Activated CD8-positive, alpha-beta memory T cell treated with anti-CD3 and anti-CD28 coated beads for 1 hour (primary cell): ENCODE results near the gene FAM209B.
"Not testable (repeated sequence)": the region's sequence is repeated elsewhere in the genome, so short reads cannot be mapped to it uniquely, and the experiment has no call there.

Source experiments
- DNase-seq, 2 donors: peaks; one replicate each; pipeline ENCODE4 v3.0.0-alpha.2; 2020; ENCODE audit warnings: low read depth in 1 of 2; ENCODE audit errors: extremely low read depth in 1 of 2

Gene FAM209B, protein sequence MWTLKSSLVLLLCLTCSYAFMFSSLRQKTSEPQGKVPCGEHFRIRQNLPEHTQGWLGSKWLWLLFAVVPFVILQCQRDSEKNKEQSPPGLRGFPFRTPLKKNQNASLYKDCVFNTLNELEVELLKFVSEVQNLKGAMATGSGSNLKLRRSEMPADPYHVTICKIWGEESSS

DNA sequence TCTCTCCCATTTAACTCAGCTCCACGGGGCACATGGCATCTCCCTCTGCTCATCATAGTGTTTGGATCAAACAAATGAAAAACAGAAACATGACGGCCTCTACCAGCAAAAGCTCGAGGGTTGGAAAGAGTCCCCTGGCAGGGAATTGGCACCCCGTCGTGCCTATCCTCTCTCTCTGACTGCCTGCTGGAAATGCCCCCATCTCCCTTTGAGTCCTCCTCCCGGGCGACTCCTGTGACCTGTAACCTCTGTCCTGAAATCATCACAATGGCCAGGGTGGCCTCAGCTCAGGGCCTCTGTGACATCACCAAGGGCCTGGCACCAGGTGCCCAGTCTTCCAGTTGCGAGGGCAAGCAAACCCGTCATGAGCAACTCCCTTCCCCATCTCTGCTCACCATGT is at the start of gene FAM209B:
FAM209B (plus strand) TSS at position 301 of the 400 bp plus-strand sequence; CDS start at position 397, 96 bp downstream.
- DNase-seq, result not testable (repeated sequence)

DNA sequence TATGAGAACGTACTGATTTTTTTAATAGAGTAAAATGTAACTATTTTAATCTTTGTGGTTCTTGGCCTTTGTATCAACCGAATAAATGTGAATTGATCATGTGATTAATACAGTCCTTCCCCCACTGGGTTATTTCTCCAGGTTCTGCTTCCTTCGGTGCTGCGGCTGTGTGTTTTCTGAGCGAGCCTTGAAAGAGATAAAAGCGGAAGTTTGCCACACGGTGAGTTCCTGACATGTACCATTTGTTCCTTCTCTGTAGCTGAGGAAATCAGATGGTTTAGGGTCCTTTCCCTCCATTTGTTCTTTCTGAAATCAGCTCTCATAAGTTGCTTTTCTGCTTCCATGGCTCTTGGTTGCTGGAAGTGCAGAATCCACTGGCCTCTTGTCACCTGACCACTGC is 49.1 kb upstream of the FAM209B start:
- no peak for DNase-seq

DNA sequence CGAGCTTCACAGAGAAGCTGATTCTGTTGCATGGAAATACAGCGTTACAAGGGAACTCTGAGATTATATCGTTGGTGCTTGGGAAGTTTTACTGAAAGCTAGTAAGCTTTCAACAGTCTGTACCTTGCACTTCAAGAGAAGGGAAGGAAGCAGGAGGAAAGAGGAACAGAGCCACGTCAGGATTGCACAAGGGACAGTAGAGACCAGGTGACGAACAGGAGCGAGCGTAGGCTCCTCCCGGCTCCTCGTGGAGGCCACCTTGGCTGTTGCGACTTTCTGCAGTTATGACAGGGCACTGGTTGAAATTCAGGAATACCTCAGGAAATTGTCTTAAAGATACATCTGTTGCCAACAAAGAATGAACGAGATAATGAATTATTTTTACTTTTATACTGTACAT is 45.8 kb upstream of the FAM209B start:
- no peak for DNase-seq

DNA sequence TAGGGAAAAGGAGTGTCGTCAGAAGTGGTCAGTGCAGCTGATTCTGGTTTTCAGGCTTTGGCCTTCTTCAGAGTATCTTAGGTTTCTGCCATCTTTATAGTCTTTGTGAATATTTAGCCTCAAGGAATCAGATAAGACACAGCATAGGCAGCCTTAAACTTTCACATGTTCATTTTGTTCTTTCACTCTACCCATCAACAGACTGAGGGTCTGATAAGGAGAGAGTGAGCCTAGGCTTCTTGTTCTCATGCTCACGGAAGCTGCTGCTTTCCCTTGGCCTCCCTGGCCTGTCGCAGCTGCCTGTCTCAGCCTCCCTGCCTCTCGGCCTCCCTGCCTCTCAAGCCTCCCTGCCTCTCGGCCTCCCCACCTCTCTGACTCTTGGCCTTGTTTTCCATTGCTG is 44.5 kb upstream of the FAM209B start:
- DNase-seq, result no peak

DNA sequence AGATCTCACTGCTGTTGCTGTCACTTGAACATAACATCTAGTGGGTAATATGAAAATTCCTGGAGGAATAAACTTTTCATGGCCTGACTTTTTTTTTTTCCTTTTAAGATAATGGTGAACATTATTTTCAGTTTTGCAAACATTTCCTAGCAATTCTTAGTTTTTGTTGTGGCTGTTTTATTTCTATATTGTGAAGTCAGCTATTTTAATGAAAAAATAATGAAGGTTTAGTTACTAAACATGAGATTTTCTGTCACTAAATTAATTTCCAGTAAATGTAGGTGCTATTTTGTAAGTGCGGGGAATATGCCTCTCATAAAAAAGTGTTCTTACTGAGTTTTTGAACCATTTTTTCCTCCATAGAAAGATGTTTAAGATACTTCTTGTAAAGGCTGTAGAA is 31.9 kb upstream of the FAM209B start:
- DNase-seq, result no peak

DNA sequence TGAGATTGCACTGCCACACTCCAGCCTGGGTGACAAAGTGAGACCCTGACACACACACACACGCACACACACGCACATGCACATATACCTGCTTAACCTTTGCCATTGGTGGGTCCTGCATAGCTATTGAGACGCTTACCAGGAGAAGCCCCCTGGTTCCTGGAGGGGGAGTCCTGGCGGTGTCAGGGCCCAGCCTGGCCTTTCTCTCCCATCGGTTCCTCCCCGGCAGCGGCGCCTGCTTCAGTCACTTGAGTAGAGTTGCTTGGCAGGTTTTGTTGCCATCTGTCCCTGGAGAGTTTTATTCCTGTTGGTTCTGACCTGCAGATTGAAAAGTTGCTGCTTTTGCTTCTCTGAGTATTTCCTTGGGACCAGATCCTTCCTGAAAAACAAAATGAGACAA is 29.1 kb upstream of the FAM209B start:
- no peak for DNase-seq

DNA sequence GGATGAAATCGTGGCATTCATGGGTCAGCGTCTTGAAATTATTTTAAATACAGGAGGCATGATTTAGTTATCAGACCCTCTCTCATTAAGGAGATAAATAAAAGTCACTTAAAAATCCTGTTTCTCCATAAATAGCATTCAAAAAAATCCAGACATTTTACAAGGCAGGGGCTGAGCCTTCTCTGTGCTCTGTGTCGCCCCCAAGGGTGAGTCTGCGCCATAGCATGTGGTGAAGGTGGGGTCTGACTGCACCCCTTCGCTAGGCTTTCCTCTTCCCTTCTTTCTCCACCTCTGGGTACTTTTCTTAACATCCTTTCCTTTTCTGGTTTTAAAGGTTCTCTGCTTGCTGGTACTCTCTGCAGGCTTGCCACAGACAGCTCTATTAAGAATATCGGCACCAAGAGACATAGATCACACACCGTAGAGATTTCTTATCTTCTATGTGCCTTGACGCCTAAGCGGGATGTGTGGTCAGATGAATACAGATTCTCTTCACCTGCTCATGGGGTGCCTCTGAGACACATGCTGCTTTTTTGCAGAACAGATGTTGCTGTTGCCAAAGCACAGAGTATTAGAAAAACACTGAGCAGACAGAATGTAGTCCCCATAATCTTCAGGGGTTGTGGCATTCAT is 28.6 kb upstream of the FAM209B start:
- no peak for DNase-seq

DNA sequence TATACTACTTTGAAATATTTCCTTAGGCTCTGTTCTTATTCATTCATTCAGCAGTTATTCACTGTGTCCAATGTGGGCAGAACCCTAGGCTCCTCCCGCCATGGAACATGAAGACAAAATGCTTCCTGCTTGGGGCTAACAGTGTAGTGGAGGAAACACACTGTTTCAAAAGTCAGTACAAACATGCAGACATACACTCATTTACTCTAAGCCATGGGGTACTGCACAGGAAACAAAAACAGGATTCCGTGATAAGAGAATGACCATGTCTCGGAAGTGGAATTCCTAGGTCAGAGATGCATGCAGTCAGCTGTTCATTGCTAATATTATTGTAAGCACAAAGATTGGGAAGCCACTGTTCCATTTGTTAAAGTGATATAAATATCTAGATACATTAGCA is 26.9 kb upstream of the FAM209B start:
- DNase-seq, result no peak

DNA sequence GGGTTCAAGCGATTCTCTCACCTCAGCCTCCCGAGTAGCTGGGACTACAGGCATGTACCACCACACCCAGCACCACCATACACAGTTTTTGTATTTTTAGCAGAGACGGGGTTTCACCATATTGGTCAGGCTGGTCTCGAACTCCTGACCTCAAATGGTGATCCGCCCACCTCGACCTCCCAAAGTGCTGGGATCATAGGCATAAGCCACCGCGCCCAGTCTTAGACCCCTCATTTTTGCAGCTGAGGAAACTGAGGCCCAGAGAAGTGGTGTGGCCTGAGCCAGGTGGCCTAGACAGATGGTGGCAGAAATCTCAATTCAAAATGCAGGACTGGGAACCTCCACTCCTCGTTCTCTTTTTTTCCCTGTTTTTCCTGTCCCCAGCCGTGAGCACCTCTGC is 21.1 kb upstream of the FAM209B start:
- DNase-seq, result no peak

DNA sequence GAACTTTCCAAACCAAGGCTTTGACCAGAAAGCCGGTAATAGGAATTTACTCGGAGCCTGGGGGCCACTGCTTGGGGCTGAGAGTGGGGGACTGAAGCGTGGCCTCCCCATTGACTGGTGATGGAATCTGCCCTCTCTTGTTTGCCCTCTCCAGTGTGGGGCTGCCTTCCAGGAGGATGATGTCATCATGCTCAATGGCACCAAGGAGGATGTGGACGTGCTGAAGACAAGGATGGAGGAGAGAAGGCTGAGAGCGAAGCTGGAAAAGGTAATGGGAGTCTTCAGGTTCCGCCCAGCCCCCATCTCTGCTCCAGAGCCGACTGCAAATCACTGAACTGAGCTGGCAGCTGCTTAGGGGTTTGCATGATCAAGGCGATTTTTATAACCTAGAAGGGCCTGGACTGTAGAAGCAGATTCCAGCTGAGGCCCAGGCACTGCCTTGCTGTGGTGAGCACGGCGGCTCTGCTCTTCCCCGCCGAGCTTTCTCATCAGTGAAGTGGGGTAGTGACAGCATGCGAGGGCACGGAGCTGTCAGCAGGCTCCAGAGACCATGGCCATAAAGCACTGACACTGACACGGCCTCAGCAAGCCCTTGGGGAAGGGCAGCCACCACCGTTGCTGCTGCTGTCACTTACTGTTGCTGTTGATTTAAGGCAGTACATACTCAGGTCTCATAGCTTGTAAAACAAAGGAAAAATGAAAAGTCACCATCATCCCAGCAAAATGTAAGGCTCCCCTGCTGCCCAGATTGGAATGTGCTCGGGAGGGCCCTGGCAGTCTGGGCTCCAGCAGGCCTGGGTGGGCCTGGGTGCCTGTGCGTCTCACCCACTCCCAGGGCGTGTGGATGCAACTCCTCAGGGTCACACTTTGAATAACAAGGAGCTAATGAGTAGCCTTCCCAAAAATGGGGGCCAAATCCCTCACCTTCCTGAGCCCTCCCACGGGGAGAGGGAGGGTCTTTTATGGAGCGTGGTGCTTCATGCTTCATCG is 19.6 kb upstream of the FAM209B start:
- no peak for DNase-seq

DNA sequence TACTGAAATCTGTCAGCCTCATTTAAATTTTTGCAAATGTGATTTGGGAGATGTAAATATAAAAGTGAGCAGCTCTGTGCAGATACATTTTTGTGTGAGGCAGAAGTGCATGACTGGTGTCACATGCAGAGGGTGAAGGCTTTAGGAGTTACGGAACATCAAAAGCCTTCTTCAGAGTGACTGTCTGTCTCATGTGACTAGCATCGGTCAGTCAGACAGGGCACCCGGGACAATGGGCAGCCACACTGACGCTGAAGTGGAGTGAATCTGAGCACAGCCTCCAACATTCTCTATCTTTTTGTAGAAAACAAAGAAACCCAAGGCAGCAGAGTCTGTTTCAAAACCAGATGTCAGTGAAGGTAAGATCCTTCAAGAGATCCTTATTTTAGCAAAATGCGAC is 16.4 kb upstream of the FAM209B start:
- no peak for DNase-seq

DNA sequence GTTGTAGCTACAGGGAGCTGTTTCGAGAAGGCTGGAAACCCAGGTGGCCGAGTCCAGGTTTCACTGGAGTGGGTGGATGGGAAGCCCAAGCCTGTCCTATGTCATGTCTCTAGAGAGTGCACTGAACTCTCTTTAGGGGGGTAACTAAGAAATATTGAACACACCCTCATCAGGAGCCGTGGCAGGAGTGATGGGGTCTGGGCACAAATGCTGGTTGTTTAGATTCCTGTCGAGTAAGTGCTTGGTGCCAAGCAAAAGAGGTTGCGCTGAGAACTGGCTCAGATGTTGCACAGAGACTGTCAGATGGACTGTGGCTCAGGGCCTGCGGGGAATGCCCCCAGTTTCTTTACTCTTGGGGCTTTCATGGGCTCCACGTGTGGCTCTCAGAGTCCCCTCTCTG is 15.8 kb upstream of the FAM209B start:
- DNase-seq, result no peak

DNA sequence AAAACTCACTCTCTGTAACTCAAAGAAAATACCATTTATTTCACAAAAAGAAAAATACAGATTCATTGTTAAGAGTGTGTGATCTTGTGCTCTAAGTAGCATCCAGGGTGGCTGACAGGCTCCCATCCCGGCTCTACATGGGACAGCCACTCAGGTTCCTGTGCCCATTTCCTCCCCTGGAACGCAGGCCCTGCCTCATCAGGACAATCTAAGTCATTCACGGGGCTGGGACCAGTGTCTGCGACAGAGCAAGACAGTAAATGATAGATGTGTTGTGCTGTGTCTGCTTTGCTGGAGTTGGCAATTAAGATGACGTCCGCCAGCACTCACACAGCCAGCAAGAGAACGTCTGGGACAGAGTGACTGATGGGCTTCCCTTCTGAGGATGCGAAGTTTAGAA is 15.4 kb upstream of the FAM209B start:
- DNase-seq, result no peak

DNA sequence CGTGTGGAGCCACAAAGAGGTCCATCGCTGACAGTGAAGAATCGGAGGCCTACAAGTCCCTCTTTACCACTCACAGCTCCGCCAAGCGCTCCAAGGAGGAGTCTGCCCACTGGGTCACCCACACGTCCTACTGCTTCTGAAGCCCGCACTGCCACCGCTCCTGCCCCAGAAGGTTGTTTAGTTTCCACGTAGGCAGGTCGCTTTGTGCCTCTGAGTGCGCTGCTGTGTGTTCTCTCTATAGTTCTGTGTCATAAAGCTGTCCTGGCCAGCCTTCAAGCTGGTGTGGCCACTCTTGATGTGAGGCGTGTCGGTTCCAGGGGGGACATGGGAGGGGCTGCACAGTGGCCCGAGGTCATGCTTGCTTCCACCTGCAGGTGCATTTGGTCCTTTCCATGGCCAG is 14.9 kb upstream of the FAM209B start:
- no peak for DNase-seq

DNA sequence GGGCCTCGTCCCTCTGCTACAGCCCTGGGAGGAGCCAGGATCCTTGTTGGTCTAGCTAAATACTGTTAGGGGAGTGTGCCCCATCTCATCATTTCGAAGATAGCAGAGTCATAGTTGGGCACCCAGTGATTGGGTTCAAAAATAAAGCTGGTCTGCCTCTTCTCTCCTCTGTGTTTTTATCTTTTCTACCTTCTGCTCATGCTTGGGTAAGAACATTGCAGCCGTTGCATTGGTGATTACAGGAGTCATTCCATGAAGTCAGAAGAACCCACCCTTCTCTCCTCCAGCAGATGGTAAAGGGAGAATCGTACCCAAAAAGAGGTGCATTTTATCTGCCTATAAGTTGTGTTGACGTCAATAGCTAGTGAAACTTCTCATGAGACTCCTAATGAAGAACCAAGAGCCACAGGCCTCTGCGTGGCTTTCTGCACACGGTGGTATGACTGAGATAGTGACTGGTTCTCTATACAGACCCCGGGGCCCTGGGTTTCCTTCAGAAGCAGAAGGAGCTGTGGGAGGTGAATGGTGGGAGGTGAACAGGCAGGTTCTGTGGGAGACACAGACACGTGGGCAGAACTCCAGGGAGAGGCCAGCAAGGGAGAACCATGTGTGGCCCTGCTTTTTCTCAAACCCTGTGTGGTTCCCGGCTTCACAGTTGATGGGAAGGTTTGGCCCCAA is 14.2 kb upstream of the FAM209B start:
- DNase-seq, result no peak

DNA sequence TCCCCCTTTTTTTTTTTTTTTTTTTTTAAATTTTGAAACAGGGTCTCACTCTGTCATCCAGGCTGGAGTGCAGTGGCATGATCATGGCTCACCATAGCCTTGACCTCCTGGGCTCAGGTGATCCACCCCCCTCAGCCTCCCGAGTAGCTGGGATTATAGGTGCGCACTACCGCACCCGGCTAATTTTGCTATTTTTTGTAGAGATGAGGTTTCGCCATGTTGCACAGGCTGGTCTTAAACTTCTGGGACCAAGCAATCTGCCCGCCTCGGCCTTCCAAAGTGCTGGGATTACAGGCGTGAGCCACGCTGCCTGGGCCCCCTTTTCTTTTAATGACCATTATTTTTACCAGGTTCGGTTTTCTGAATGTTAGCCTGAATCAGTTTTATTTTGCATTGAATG is 13.5 kb upstream of the FAM209B start:
- no peak for DNase-seq

DNA sequence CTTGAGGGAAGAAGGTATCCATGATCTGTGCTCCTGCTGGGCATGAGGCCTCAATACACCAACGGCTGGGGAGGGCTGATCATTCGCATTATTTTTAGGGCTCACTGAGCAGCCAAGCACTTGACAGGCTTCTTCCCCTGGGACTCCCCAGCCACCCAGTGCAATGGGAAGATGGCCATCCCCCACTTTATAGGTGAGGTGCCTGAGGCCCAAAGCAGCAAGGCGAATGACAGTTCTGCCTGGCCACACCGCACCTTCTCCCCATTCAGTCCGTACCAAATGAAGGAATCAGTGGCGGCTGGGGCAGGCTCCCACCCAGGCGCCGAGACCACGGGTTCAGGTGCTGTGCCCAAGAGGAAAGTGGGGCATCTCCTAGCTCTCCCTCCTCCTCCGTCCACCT is 12.9 kb upstream of the FAM209B start:
- DNase-seq, result no peak

DNA sequence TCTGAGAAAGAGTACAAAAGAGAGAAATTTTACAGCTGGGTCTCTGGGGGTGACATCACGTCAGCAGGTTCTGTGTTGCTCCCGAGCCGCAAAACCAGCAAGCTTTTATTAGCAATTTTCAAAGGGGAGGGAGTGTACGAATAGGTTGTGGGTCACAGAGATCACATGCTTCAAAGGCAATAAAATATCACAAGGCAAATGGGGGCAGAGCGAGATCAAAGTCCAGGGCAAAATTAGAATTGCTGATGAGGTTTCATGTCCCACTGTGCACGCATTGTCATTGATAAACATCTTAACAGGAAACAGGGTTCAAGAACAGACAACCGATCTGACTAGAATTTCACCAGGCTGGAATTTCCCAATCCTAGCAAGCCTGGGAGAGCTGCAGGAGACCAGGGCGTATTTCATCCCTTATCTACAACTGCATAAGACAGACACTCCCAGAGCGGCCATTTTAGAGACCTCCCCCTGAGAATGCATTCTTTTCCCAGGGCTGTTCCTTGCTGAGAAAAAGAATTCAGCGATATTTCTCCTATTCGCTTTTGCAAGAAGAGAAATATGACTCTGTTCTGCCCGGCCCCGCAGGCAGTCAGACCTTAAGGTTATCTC is 12.2 kb upstream of the FAM209B start:
- DNase-seq, result not testable (repeated sequence)

DNA sequence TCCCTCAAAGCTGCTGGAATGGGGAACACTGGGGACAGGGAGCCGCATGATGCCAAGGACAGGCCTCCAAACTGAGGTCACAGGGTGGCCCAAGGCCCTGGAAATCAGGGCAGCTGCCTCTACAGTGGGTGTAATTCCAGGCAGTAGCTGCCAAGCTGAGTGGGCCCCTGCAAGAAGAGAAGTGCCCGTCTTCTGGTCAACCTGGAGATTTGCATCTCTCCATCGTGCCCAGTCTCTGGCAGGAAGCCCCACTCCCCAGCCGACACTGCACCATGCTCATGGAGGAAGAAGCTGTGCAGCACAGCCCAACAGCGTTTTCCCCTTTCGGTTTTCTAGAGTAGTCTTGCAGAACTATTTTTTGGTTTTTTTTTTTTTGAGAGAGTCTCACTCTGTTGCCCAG is 10.7 kb upstream of the FAM209B start:
- DNase-seq, result no peak

DNA sequence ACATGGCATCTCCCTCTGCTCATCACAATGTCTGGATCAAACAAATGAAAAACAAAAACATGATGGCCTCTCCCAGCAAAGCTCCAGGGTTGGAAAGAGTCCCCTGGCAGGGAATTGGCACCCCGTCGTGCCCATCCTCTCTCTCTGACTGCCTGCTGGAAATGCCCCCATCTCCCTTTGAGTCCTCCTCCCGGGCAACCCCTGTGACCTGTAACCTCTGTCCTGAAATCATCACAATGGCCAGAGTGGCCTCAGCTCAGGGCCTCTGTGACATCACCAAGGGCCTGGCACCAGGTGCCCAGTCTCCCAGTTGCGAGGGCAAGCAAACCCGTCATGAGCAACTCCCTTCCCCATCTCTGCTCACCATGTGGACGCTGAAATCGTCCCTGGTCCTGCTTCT is 8.6 kb upstream of the FAM209B start, which contains the start of gene FAM209A:
FAM209A (plus strand) TSS at position 301 of the 400 bp plus-strand sequence; CDS start at position 366, 65 bp downstream.
- DNase-seq, result not testable (repeated sequence)

DNA sequence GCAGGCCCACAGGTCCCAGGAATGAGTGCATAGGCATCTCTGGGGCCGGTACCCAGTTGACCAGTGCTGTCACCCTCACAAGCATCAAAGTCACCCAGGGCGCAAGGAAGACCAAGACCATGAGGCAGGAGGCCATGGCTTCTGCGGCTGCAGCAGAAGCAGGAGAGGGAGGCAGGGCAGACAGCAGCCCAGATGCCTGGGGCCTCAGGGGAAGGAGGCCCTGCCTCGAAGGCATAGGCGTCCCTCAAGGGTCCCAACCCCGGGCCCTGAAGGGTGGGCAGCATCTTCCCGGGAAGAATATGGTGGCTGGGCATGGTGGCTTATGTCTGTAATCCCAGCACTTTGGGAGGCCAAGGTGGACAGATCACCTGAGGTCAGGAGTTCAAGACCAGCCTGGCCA is 5.5 kb upstream of the FAM209B start:
- no peak for DNase-seq
